Ureter (tissue), 1 donor: ENCODE data around the gene PRG3. TPM values are rescaled to one million over a fixed set of nuclear protein-coding genes. Genes with fewer than 3 reads are reported as not detected.
"Not testable (repeated sequence)": the region's sequence is repeated elsewhere in the genome, so short reads cannot be mapped to it uniquely, and the experiment has no call there.

Experiments used
- DNase-seq: peaks from one replicate; pipeline ENCODE4 v3.0.0-alpha.2; 2020; ENCODE audit warnings: low spot score
- total RNA-seq: library from RNA; stranded (reverse); gene quantifications from one replicate; pipeline ENCODE4 v1.2.4, GENCODE V29; 2023
- donor health status: DM: yes; HTN: yes; CAD: no.

The PRG3 gene
- total RNA-seq, 1 donor from 2014 or later, result not detected

DNA sequence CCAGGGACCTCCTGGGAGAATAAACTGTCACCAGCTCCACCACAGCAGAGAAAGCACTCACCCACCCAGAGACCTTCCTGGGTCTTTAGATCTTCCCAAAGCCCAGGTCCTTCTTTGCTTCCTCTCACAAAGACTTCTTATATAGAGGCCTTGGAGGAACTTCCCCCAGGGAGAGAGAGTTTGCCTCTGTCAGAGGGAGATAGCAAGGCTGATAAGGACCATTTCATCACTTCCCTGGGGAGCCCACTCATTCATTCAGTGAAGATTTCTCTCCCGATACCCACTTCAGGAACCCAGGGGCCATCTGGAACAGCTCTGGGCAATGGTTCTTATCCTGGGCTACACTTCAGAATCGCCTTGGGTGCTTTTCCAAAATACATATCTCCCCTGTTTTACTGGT, 9.6 kb upstream of the PRG3 start, which contains the start of gene PRG2:
Gene PRG2 (minus strand): TSS at position 116 of the 400 bp plus-strand sequence. CDS start 706 bp downstream, outside the sequence.
- no peak for DNase-seq

- no peak for DNase-seq
Observed at GRCh38 chr11:57387289-57388030, 6.5 kb upstream of the PRG3 start.

DNA sequence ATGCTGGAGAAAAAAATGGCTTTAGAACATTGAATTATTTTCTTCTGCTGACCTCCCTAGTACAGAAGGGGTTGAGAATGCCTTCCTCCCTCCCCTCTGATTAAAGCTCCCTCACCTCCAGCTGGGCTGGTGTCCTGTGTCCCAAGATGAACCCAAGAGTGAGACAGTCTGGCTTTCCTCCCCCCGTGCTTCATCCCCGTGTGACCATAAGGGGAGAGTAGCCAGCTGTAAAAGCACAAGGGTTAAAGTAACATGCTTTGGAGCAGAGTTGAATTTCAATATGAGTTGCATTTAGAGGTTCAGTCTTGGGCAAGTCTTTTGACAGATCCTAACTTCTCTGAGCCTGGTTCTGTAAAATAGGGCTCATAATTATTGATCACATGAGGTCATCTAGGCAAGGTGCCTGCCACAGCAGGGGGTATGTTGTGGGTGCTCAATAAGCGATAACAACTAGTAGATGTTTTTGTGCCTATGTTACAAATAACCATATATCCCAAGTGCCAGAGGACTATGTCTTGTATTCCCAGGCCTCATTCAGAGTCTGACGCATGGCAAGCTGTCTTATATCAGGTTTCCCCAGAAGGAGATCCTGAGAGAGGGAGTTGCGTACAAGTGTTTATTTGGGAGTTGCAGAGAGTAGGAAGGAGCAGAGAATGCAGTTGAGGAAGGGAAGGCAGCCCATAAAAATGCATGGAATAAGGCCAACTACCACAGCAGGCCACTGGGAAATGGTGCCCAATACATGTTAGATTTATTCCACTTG, 5.4 kb upstream of the PRG3 start:
- no peak for DNase-seq

- DNase-seq, result no peak
Observed at GRCh38 chr11:57379732-57380131, 1.2 kb downstream of the PRG3 start.

GRCh38 chr11:57378186-57378585, 2.8 kb downstream of the PRG3 start:
- no peak for DNase-seq

DNA sequence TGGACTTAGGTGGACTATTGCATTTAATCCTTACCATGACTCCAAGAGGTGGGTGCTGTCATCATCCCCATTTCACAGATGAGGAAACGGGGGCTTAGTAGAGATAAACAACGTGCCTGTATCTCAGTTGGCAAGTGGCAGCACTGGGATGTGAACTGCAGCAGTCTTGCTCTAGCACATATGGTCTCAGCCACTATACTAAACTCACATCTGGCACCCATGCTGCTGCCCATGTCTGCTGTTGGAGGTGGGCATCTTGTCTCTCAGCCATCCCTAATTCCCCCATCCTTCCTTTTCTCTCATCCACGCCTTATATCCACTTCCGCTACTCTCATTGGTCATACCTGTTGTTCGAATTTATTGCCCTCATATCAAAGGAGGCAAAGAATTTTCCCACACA, 3.8 kb downstream of the PRG3 start:
- DNase-seq, result no peak

DNA sequence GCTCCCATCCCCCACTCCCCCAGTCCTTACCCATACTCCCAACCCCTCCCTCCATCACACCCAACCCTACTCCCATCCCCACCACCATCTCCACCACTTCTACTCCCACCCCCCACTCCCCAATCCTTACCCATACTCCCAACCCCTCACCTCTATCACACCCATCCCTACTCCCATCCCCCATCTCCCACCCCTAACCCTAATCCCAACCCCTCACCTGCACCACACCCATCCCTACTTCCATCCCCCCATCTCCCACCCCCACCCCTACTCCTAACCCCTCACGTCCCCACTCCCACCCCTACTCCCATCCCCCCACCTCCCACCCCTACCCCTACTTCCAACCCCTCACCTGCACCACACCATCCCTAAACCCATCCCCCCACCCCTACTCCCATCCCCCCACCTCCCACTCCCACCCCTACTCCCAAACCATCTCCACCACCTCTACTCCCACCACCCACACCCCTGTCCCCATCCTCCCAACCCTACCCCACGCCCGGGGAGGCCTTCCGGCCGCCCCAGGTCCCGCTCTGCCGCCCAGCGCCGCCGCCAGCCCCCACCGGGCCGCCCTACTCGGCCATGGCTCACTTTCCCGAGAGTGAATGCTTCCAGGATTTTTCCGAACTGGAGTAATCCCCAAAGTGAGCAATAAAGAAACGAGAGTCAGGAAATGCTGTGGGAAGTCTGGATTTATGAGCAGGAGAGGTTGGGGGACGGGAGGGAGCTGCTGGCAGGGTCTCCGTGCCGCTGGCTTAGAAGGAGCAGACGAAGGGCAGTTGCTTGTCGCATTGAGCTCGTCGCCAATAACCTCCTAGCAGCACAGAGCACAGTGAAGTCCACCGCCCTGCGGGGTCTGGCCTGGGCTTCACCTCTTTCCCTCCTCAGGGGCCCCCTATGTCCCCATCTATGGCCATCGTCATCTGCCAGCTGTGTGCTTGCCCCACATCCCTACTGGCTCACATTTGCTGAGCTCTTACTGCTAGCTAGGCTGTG, 4.6 kb downstream of the PRG3 start:
- DNase-seq, result no peak

DNA sequence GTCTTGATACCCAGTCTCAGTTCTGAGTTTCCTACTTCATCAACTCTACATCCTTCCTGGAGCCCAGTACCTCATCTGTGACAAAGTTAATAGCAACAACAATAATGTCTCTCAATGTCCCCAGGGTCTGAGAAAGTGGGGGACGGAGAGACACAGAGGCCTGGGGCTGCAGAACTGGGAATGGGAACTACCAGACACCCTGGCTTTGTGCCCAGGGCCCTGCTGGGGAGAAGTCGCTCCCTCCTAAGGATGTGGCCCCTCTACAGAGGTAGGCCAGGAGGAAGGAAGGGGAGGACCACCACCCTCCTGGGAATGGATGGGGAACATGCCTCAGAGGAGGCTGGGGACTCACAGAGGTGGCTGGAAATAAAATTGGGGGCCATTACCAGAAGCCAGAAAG, 5.5 kb downstream of the PRG3 start:
- DNase-seq, result no peak

GRCh38 chr11:57374966-57375365, 6.0 kb downstream of the PRG3 start:
- no peak for DNase-seq

DNA sequence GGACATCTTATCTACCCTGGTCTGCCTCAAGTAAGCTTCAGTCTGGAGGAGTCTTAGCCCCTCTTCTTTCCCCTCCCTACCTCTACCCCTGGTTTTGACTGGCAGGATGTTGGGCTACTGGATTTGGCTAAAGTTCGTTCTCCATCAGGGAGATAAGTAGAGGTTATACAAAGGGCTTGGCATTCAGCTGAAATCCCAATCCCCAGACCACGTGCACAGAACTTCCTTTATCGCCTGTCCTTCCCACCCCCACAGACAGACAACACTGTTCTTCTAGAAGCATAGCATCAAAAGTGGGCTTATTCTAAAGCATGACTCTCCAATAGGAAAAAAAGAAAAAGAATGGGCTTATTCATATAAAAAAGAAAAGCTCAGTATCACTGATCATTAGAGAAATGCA, 7.8 kb downstream of the PRG3 start:
- no peak for DNase-seq

GRCh38 chr11:57370941-57371340, 10.0 kb downstream of the PRG3 start:
- no peak for DNase-seq

GRCh38 chr11:57370251-57370650, 10.7 kb downstream of the PRG3 start:
- DNase-seq, result no peak

- no peak for DNase-seq
Observed at GRCh38 chr11:57368845-57369232, 12.1 kb downstream of the PRG3 start.

DNA sequence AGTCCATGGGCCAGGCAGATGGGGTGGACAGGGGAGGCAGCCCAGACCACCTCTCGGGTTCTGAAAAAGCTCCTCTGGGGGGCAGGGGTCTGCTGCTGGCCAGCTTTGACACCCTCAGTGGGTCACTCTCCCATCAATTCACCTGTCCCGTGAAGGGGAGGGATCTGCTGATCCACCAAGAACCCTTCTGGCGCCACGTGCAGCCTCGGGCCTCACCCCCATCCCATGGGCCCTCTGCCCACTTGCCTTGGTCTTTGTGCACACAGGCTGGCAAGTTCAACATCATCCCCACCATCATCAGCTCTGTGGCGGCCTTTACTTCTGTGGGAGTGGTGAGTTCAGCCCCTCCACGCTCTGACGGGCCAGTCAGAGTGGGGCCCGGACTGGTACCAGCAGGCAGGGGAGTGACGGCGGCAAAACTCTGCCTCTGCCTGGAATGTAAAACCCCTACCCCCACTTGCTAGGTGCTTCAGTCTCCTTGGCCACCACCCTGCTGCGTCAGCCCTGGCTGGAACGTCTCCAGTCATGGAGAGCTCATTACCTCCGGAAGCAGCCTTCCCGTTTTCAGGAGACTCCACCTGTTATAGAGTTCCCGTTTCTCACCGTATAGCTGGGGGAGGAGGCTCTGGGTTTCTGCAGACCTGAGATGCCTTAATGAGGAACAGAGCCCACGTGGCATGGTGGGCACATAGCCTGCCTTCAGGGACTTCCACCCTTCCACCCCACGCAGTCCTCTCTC, 12.7 kb downstream of the PRG3 start:
- DNase-seq, result no peak

DNA sequence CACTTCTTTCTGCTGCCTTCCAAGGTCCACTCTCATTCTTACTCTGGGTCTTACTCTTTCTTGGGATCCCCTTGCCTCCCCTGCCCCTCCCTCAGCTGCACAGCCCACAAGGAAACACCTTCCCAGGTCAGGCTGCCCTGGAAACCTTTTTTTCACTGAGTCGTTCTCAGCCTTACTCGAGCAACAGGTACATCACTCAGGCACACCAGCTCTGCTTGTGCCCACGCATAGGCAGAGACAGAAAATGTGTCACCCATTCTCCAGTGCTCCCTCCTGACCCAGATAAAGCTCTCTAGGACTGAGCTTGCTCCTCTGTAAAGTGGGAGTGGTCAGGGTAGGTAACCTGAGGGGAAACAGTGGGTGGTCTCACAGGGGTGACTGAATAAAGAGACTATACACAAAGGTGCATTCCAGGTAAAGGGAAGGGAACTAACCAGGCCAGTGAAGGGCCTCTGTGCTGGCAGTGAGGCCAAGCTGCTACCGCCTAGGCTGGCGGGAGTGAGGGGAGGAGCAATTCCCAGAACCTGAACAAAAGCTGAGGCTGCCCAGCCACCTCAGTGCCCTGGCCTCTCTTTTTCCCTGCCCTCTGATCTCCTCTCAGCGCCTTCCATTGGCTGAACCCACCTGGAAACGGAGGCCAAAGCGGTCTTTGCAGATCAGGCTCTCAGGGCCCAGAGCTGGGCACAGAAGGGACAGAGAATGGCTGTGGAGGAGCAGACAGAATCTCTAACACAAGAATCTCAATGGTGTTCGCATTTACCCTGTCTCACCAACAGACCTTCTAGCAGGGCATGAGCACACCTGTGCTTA, 15.9 kb downstream of the PRG3 start:
- no peak for DNase-seq

GRCh38 chr11:57363131-57364080, 17.5 kb downstream of the PRG3 start:
- no peak for DNase-seq

DNA sequence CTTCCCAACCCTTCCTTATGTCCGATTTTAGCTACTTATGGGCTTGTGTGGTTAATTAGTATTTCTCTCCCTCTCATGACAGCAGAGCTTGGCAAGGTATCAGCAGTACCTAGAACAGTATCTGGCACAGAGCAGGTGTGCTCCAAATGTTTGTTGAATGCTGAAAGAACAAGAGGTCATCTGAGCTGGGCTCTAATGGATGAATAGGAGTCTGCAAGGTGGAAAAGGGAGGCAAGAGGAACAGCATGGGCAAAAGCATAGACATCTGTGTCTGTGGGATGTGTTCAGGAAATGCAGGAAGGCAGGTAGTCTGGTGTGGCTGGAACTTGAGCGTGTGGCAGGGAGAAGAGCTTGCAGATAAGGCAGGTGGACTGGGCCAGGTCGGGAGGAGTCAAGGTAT, 19.0 kb downstream of the PRG3 start:
- DNase-seq, result no peak

- not testable (repeated sequence) for DNase-seq
Observed at GRCh38 chr11:57361420-57361819, 19.5 kb downstream of the PRG3 start.

DNA sequence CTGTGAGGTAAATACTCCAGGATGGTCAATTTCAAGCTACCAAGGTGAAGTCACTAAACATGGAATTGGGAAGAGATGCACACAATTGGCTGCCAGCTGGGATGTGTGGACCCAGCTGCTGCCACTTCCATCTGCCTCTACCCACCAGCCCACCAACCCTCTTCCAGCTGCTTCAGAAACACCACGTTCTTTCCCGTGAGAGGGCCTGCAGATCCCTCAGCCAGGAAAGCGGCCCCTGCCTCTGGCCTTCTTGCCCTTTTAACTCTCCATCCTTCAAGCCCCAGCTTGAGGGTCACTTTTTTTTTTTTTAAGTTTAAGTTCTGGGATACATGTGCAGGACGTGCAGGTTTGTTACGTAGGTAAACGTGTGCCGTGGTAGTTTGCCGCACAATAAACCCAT, 20.0 kb downstream of the PRG3 start:
- DNase-seq, result no peak
